HepG2 (cell line): ENCODE data around the gene GRIP2. TPM values are rescaled to one million over a fixed set of nuclear protein-coding genes. Genes with fewer than 3 reads are reported as not detected.

ENCODE experiments used
- ATAC-seq: fragments of 200-7000 bp; cut with Tn5 transposase; 3 replicates; pipeline ENCODE4 v1.9.1; 2020; ENCODE audit warnings: mild to moderate bottlenecking, moderate library complexity
- BruUV-seq: library from RNA; stranded (reverse); fragments of 400-500 nt; replicated peaks from 2 replicates; lab custom pipeline; 2021; lab: Mats Ljungman, UMichigan
- CTCF ChIA-PET: fragments of 300-600 bp; formaldehyde crosslinking; extraction: SDS; loops from one replicate; lab custom pipeline; 2021; ENCODE audit warnings: low total read pairs, inconsistent platforms, low intra/inter-chr PET ratio; lab: Yijun Ruan, JAX
- POLR2A ChIA-PET: fragments of 350-600 bp; sonication (Branson Sonifier 250); formaldehyde crosslinking; loops from one replicate; lab custom pipeline; 2020; ENCODE audit warnings: antibody characterized with exemption, inconsistent platforms; lab: Yijun Ruan, JAX
- DNase-seq: peaks from one replicate; pipeline ENCODE4 v3.0.0-alpha.2; 2015; ENCODE audit warnings: low spot score
- FAIRE-seq: peaks from 3 replicates; lab custom pipeline; 2011; peaks lifted over from hg19 to GRCh38; lab: Jason Lieb, UNC
- H2AFZ ChIP-seq: one replicate; pipeline ENCODE4 v1.6.1; 2011; ENCODE audit warnings: low read length, inconsistent platforms
- H3K27ac ChIP-seq: fragments of 300-600 bp; 3 replicates; pipeline ENCODE4 v1.8.0; 2011; ENCODE audit warnings: mixed run types, mild to moderate bottlenecking, mixed read lengths, low read length, inconsistent platforms; ENCODE audit not compliant: insufficient read depth; ENCODE audit errors: extremely low read length
- H3K27me3 ChIP-seq, 2 experiments: fragments of 200-600 bp in 1 of 2; 2 replicates in 1 of 2; 3 replicates in 1 of 2; pipeline versions ENCODE4 v1.6.0 to v1.8.0; 2011; ENCODE audit warnings: low read length in 2 of 2, mild to moderate bottlenecking in 2 of 2, moderate library complexity in 2 of 2, inconsistent platforms in 1 of 2; ENCODE audit not compliant: insufficient read depth in 2 of 2, control insufficient read depth in 1 of 2
- H3K36me3 ChIP-seq, 2 experiments: fragments of 200-600 bp in 1 of 2; replicated peaks in 1 of 2; 2 replicates in 1 of 2; 3 replicates in 1 of 2; pipeline versions ENCODE4 v1.5.1 to v1.8.0; 2011; ENCODE audit warnings: low read length in 2 of 2, inconsistent platforms in 1 of 2; ENCODE audit not compliant: insufficient read depth in 2 of 2, control insufficient read depth in 1 of 2
- H3K4me1 ChIP-seq: 2 replicates; pipeline ENCODE4 v1.5.1; 2012; ENCODE audit warnings: low read length, inconsistent platforms; ENCODE audit not compliant: insufficient read depth
- H3K4me2 ChIP-seq: 2 replicates; pipeline ENCODE4 v1.6.0; 2011; ENCODE audit warnings: low read depth, low read length, inconsistent platforms
- H3K4me3 ChIP-seq, 3 experiments: fragments of 200-600 bp in 1 of 3; sonication (generic), shearing (Covaris generic) in 1 of 3; replicated peaks in 1 of 3; 2 replicates each; pipeline ENCODE4 v1.5.1; 2011 to 2016; ENCODE audit warnings: low read length in 3 of 3, inconsistent platforms in 2 of 3, low read depth in 2 of 3, mild to moderate bottlenecking in 2 of 3, control low read depth in 1 of 3, mixed read lengths in 1 of 3; ENCODE audit not compliant: insufficient read depth in 1 of 3
- H3K79me2 ChIP-seq: one replicate; pipeline ENCODE4 v1.6.1; 2011; ENCODE audit warnings: low read length, inconsistent platforms; ENCODE audit not compliant: insufficient read depth
- H3K9ac ChIP-seq: 2 replicates; pipeline ENCODE4 v1.6.0; 2011; ENCODE audit warnings: mild to moderate bottlenecking, low read depth, low read length, inconsistent platforms; ENCODE audit not compliant: insufficient read depth
- H3K9me3 ChIP-seq: 2 replicates; pipeline ENCODE4 v1.5.1; 2012; ENCODE audit warnings: mild to moderate bottlenecking, low read length
- H4K20me1 ChIP-seq: 2 replicates; pipeline ENCODE4 v1.6.0; 2011; ENCODE audit warnings: inconsistent platforms, mild to moderate bottlenecking, low read length, moderate library complexity; ENCODE audit not compliant: insufficient read depth
- HMGXB3 ChIP-seq: sonication (generic); formaldehyde crosslinking; IDR thresholded peaks from 2 replicates; pipeline ENCODE4 v1.4.0; 2020; ENCODE audit warnings: missing genetic modification reagents, borderline replicate concordance
- KLF11 ChIP-seq: IDR thresholded peaks from 2 replicates; pipeline ENCODE4 v1.6.1; 2016; ENCODE audit warnings: missing compliant biosample characterization
- NFKBIZ ChIP-seq: IDR thresholded peaks from 2 replicates; pipeline ENCODE4 v1.6.1; 2018; ENCODE audit warnings: missing genetic modification reagents, missing compliant biosample characterization
- ONECUT2 ChIP-seq: sonication (generic); formaldehyde crosslinking; IDR thresholded peaks from 2 replicates; pipeline ENCODE4 v1.4.0; 2020; ENCODE audit warnings: missing genetic modification reagents
- PAX8 ChIP-seq: sonication (generic); formaldehyde crosslinking; IDR thresholded peaks from 2 replicates; pipeline ENCODE4 v1.8.0; 2022; ENCODE audit warnings: mild to moderate bottlenecking, missing genetic modification reagents, borderline replicate concordance
- PLRG1 ChIP-seq: fragments of 450-650 bp; conservative IDR thresholded peaks from 2 replicates; pipeline ENCODE4 v1.6.1; 2016
- SNAI1 ChIP-seq: sonication (generic); formaldehyde crosslinking; IDR thresholded peaks from 2 replicates; pipeline ENCODE4 v1.5.0; 2020; ENCODE audit warnings: mild to moderate bottlenecking, missing genetic modification reagents, borderline replicate concordance
- SP140L ChIP-seq: sonication (generic); formaldehyde crosslinking; IDR thresholded peaks from 2 replicates; pipeline ENCODE4 v1.4.0; 2020; ENCODE audit warnings: missing genetic modification reagents, borderline replicate concordance
- ZNF335 ChIP-seq: sonication (generic); formaldehyde crosslinking; IDR thresholded peaks from 2 replicates; pipeline ENCODE4 v1.4.0; 2020; ENCODE audit warnings: missing genetic modification reagents
- WGBS: methylation state at CpG from one replicate; pipeline ENCODE4 v1.1.6; 2017; ENCODE audit warnings: low lambda C conversion rate; 5-methylcytosine and 5-hydroxymethylcytosine counted together
- in situ Hi-C: cut with HindIII; loops from 2 replicates; pipeline ENCODE4 v1.10.0; 2017; ENCODE audit warnings: low pct_unique_long_range_greater_than_20kb; ENCODE audit not compliant: extremely low pct_ligation_motif_present
- intact Hi-C: fragments of 100-400 bp; cut with micrococcal nuclease; formaldehyde crosslinking; loops from one replicate; pipeline ENCODE4 v1.10.0; 2022; ENCODE audit not compliant: unreplicated experiment
- polyA plus RNA-seq, 8 experiments: library from polyadenylated mRNA; depleted of rRNA in 3 of 8; stranded (reverse) in 7 of 8; unstranded in 1 of 8; fragments of >200 nt; fragmentation: Illumina TruSeq in 4 of 8; extraction: Trizol in 4 of 8; gene quantifications; 2 replicates each; pipeline versions ENCODE4 v1.2.1 to v1.2.3, GENCODE V29; 2011 to 2016; ENCODE audit warnings: low read depth in 4 of 8, missing spikeins in 1 of 8, mixed read lengths in 1 of 8; ENCODE audit not compliant: insufficient read depth in 1 of 8
- total RNA-seq, 5 experiments: library from RNA; depleted of rRNA; stranded (reverse); fragments of >200 nt; fragmentation: Illumina TruSeq; extraction: Trizol; gene quantifications; 2 replicates each; pipeline ENCODE4 v1.2.3, GENCODE V29; 2016; ENCODE audit warnings: low read depth in 1 of 5
- TF ChIP-seq, protein P1 (sequence below): sonication (generic); formaldehyde crosslinking; IDR thresholded peaks from 2 replicates; pipeline ENCODE4 v1.9.0; 2021; ENCODE audit warnings: missing genetic modification reagents, mild to moderate bottlenecking, borderline replicate concordance
- TF ChIP-seq, protein P2 (sequence below): sonication (generic); formaldehyde crosslinking; IDR thresholded peaks from 2 replicates; pipeline ENCODE4 v1.4.0; 2020; ENCODE audit warnings: missing genetic modification reagents

Gene GRIP2
- total and polyA plus RNA-seq, 2 of the 13 experiments (the other 11 are each of a cell fraction or from before 2014, with no cell fraction given) = 0.11 to 0.24 TPM

- CTCF ChIA-PET = no interaction called here
- intact Hi-C loops = no loop called here
- H3K4me1 ChIP-seq = no peaks in the 10 kb centered on the region
- no peaks in the 10 kb centered on the region for H3K79me2 ChIP-seq
- DNase-seq (no peak), ATAC-seq (no peak), FAIRE-seq (no peak)
- BruUV-seq = no TSS peak
- in situ Hi-C loops = no loop called here
- peaks cover 11 to 53% of the 10 kb centered on the region in 2 experiments; a peak in 4 of 5 replicates for H3K36me3 ChIP-seq
- H3K4me2 ChIP-seq = no peak overlapping the region
- WGBS = 80% methylated on average over 1 of the region's 3 CpGs
- H3K9ac ChIP-seq = no peak overlapping the region
- no peak overlapping the region for H3K4me3 ChIP-seq
- H2AFZ ChIP-seq = no peak overlapping the region
- H3K27me3 ChIP-seq = no peaks in the 10 kb centered on the region
- H3K27ac ChIP-seq = no peak overlapping the region
- POLR2A ChIA-PET = no interaction called here
- no peaks in the 10 kb centered on the region for H3K9me3 ChIP-seq
- TF ChIP-seq KLF11 = no peak
- TF ChIP-seq, all 625 proteins: peak for 0
- H4K20me1 ChIP-seq = no peaks in the 10 kb centered on the region
Observed at GRCh38 chr3:14485981-14486380, 54.2 kb downstream of the GRIP2 start.

GRCh38 chr3:14484741-14485140 lies 55.4 kb downstream of the GRIP2 start:
- no peak overlapping the region for H2AFZ ChIP-seq
- no peak for DNase-seq
- FAIRE-seq = no peak
- H3K27ac ChIP-seq = no peak overlapping the region
- no peak overlapping the region for H3K9ac ChIP-seq
- H3K4me1 ChIP-seq = no peaks in the 10 kb centered on the region
- no peaks in the 10 kb centered on the region for H3K9me3 ChIP-seq
- intact Hi-C loops = no loop called here
- ChIA-PET CTCF (no interaction called here), POLR2A (no interaction called here)
- no peaks in the 10 kb centered on the region for H3K27me3 ChIP-seq
- H3K4me2 ChIP-seq = no peak overlapping the region
- BruUV-seq = no TSS peak
- H4K20me1 ChIP-seq = no peaks in the 10 kb centered on the region
- no peak for ATAC-seq
- H3K79me2 ChIP-seq = no peaks in the 10 kb centered on the region
- H3K4me3 ChIP-seq = no peak overlapping the region
- in situ Hi-C loops = no loop called here
- 89% methylated on average over 16 of the region's 17 CpGs for WGBS
- H3K36me3 ChIP-seq = peaks cover 17 to 63% of the 10 kb centered on the region in 2 experiments; a peak in 4 of 5 replicates
- TF ChIP-seq ONECUT2 (CRISPR knock-in tag) (no peak), HMGXB3 (no peak), PLRG1 (no peak), NFKBIZ (CRISPR knock-in tag) (no peak), ZNF335 (CRISPR knock-in tag) (no peak), SNAI1 (CRISPR knock-in tag) (no peak), SP140L (CRISPR knock-in tag) (no peak), PAX8 (CRISPR knock-in tag) (no peak)
- TF ChIP-seq, protein P1, sequence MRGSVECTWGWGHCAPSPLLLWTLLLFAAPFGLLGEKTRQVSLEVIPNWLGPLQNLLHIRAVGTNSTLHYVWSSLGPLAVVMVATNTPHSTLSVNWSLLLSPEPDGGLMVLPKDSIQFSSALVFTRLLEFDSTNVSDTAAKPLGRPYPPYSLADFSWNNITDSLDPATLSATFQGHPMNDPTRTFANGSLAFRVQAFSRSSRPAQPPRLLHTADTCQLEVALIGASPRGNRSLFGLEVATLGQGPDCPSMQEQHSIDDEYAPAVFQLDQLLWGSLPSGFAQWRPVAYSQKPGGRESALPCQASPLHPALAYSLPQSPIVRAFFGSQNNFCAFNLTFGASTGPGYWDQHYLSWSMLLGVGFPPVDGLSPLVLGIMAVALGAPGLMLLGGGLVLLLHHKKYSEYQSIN = no peak
- TF ChIP-seq, protein P2, sequence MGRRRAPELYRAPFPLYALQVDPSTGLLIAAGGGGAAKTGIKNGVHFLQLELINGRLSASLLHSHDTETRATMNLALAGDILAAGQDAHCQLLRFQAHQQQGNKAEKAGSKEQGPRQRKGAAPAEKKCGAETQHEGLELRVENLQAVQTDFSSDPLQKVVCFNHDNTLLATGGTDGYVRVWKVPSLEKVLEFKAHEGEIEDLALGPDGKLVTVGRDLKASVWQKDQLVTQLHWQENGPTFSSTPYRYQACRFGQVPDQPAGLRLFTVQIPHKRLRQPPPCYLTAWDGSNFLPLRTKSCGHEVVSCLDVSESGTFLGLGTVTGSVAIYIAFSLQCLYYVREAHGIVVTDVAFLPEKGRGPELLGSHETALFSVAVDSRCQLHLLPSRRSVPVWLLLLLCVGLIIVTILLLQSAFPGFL (CRISPR knock-in tag) = no peak
